Suprapubic skin (tissue), 4 donors: ENCODE data around the gene ISG15. TPM values are rescaled to one million over a fixed set of nuclear protein-coding genes. Genes with fewer than 3 reads are reported as not detected.
A peak's percentile ranks its signal among the peaks of the same experiment; 100 is the strongest.
"Not testable (repeated sequence)": the region's sequence is repeated elsewhere in the genome, so short reads cannot be mapped to it uniquely, and the experiment has no call there.

Experiments
- DNase-seq, 2 donors: peaks; one replicate each; pipeline ENCODE4 v3.0.0-alpha.2; 2019; ENCODE audit warnings: low spot score in 2 of 2
- H3K27ac ChIP-seq: fragments of 200-600 bp; sonication (generic); one replicate; pipeline ENCODE4 v1.5.1; 2019
- H3K27me3 ChIP-seq: fragments of 200-600 bp; sonication (generic); one replicate; pipeline ENCODE4 v1.5.1; 2019
- H3K36me3 ChIP-seq: fragments of 200-600 bp; sonication (generic); one replicate; pipeline ENCODE4 v1.5.1; 2019
- H3K4me1 ChIP-seq: fragments of 200-600 bp; sonication (generic); one replicate; pipeline ENCODE4 v1.5.1; 2019
- H3K4me3 ChIP-seq: fragments of 200-600 bp; sonication (generic); one replicate; pipeline ENCODE4 v1.5.1; 2019; ENCODE audit warnings: mild to moderate bottlenecking
- H3K9me3 ChIP-seq: fragments of 200-600 bp; sonication (generic); one replicate; pipeline ENCODE4 v1.5.1; 2019
- CTCF ChIP-seq, 2 donors: fragments of 200-600 bp in 1 of 2; fragments of 450-650 bp in 1 of 2; sonication (generic) in 1 of 2; IDR thresholded peaks; one replicate each; pipeline ENCODE4 v1.5.1; 2016 to 2019; ENCODE audit warnings: antibody characterized with exemption in 2 of 2, mild to moderate bottlenecking in 1 of 2, moderate library complexity in 1 of 2
- EP300 ChIP-seq: sonication (generic); formaldehyde crosslinking; IDR thresholded peaks from one replicate; pipeline ENCODE4 v1.6.1; 2017; ENCODE audit warnings: antibody characterized with exemption
- POLR2A ChIP-seq, 2 donors: fragments of 450-650 bp; IDR thresholded peaks; one replicate each; pipeline ENCODE4 v1.6.1; 2017; ENCODE audit warnings: antibody characterized with exemption in 2 of 2, mild to moderate bottlenecking in 2 of 2, moderate library complexity in 2 of 2
- POLR2AphosphoS5 ChIP-seq, 3 donors: sonication (generic); formaldehyde crosslinking; IDR thresholded peaks; one replicate each; pipeline ENCODE4 v1.6.1; 2017; ENCODE audit warnings: antibody characterized with exemption in 3 of 3
- WGBS: methylation state at CpG from one replicate; pipeline ENCODE4 v1.1.5; 2018; 5-methylcytosine and 5-hydroxymethylcytosine counted together
- total RNA-seq, 4 donors: library from RNA; depleted of rRNA; stranded (reverse); fragments of >200 nt; gene quantifications; one replicate each; pipeline ENCODE4 v1.1.0, GENCODE V29; 2016

ISG15 gene
- total RNA-seq, 4 donors from 2014 or later: 5.4 to 10.1 (median 7.9) TPM

GRCh38 chr1:984476-984814 is 28.9 kb upstream of the ISG15 start:
- 61% methylated on average over 12 of the region's 12 CpGs for WGBS
- Histone ChIP-seq H3K27ac (no peak overlapping the region), H3K4me1 (peaks cover 11% of the 10 kb centered on the region), H3K9me3 (no peaks in the 10 kb centered on the region), H3K27me3 (peaks cover 62% of the 10 kb centered on the region), H3K4me3 (no peak overlapping the region), H3K36me3 (no peaks in the 10 kb centered on the region)
- DNase-seq: no peak
- TF ChIP-seq CTCF (IDR thresholded peaks at IDR 0.05) (no peak), POLR2A (IDR thresholded peaks at IDR 0.05) (no peak), EP300 (no peak), POLR2AphosphoS5 (IDR thresholded peaks at IDR 0.05) (no peak)

- TF ChIP-seq POLR2A (IDR thresholded peaks at IDR 0.05) (no peak), EP300 (no peak), CTCF (IDR thresholded peaks at IDR 0.05) (no peak), POLR2AphosphoS5 (IDR thresholded peaks at IDR 0.05) (no peak)
- H3K27me3 ChIP-seq: peaks cover 60% of the 10 kb centered on the region
- H3K9me3 ChIP-seq: no peaks in the 10 kb centered on the region
- no peak for DNase-seq
- peaks cover 7% of the 10 kb centered on the region for H3K4me1 ChIP-seq
- H3K36me3 ChIP-seq: no peaks in the 10 kb centered on the region
- H3K4me3 ChIP-seq: no peak overlapping the region
- WGBS: 81% methylated on average over 13 of the region's 13 CpGs
- H3K27ac ChIP-seq: no peak overlapping the region
Observed at GRCh38 chr1:985126-985525, 28.2 kb upstream of the ISG15 start.

GRCh38 chr1:988061-988460 is 25.2 kb upstream of the ISG15 start:
- not testable (repeated sequence) for H3K9me3 ChIP-seq, H3K36me3 ChIP-seq, H3K27ac ChIP-seq, DNase-seq, H3K4me3 ChIP-seq, H3K4me1 ChIP-seq
- WGBS: 81% methylated on average over 5 of the region's 5 CpGs
- H3K27me3 ChIP-seq: peaks cover 41% of the 10 kb centered on the region

- DNase-seq, H3K27ac ChIP-seq, H3K4me1 ChIP-seq, H3K4me3 ChIP-seq, H3K36me3 ChIP-seq, H3K9me3 ChIP-seq: not testable (repeated sequence)
- WGBS: 93% methylated on average over 6 of the region's 6 CpGs
- H3K27me3 ChIP-seq: peaks cover 18% of the 10 kb centered on the region
Observed at GRCh38 chr1:991275-991674, 22.0 kb upstream of the ISG15 start.

GRCh38 chr1:991895-992294 is 21.4 kb upstream of the ISG15 start:
- H3K4me1 ChIP-seq: no peaks in the 10 kb centered on the region
- H3K36me3 ChIP-seq: no peaks in the 10 kb centered on the region
- H3K9me3 ChIP-seq: no peaks in the 10 kb centered on the region
- H3K27me3 ChIP-seq: peaks cover 25% of the 10 kb centered on the region
- no peak for DNase-seq
- H3K4me3 ChIP-seq: no peak overlapping the region
- TF ChIP-seq POLR2A (IDR thresholded peaks at IDR 0.05): no peak
- no peak overlapping the region for H3K27ac ChIP-seq
- WGBS: 98% methylated on average over 10 of the region's 10 CpGs

GRCh38 chr1:992362-992761 is 20.9 kb upstream of the ISG15 start:
- Histone ChIP-seq H3K27me3 (peaks cover 29% of the 10 kb centered on the region), H3K4me3 (no peak overlapping the region), H3K4me1 (no peaks in the 10 kb centered on the region), H3K9me3 (no peaks in the 10 kb centered on the region), H3K36me3 (no peaks in the 10 kb centered on the region), H3K27ac (no peak overlapping the region)
- TF ChIP-seq CTCF (IDR thresholded peaks at IDR 0.05) (no peak), POLR2AphosphoS5 (IDR thresholded peaks at IDR 0.05) (no peak), EP300 (no peak), POLR2A (IDR thresholded peaks at IDR 0.05) (no peak)
- 91% methylated on average over 7 of the region's 7 CpGs for WGBS
- DNase-seq: no peak

- Histone ChIP-seq H3K36me3 (no peaks in the 10 kb centered on the region), H3K4me1 (peaks cover 10% of the 10 kb centered on the region), H3K9me3 (no peaks in the 10 kb centered on the region), H3K4me3 (no peak overlapping the region), H3K27me3 (peaks cover 38% of the 10 kb centered on the region), H3K27ac (no peak overlapping the region)
- 65% methylated on average over 9 of the region's 15 CpGs for WGBS
- TF ChIP-seq POLR2AphosphoS5 (IDR thresholded peaks at IDR 0.05): no peak
- no peak for TF ChIP-seq CTCF (IDR thresholded peaks at IDR 0.05)
- TF ChIP-seq EP300: no peak
- TF ChIP-seq POLR2A (IDR thresholded peaks at IDR 0.05): no peak
- peak in 1 of 2 donors; percentile 75 for DNase-seq
Observed at GRCh38 chr1:993379-993995, 19.8 kb upstream of the ISG15 start.

GRCh38 chr1:994546-994945 is 18.8 kb upstream of the ISG15 start:
- H3K27me3 ChIP-seq: peaks cover 48% of the 10 kb centered on the region
- H3K27ac ChIP-seq, H3K4me3 ChIP-seq, H3K36me3 ChIP-seq, H3K9me3 ChIP-seq, DNase-seq: not testable (repeated sequence)
- H3K4me1 ChIP-seq: peaks cover 21% of the 10 kb centered on the region
- WGBS: 88% methylated on average over 4 of the region's 6 CpGs
